Activated B cell treated with CpG ODN at 0.5 μM for 24 hours (primary cell): ENCODE measurements around the gene MIS12. TPM values are rescaled to one million over a fixed set of nuclear protein-coding genes. Genes with fewer than 3 reads are reported as not detected.

ENCODE experiments used
- ATAC-seq: fragments of 200-7000 bp; cut with Tn5 transposase; one replicate; pipeline ENCODE4 v1.10.0; 2021; ENCODE audit warnings: low read depth, mild to moderate bottlenecking, moderate library complexity
- CTCF ChIA-PET: fragments of 350-600 bp; sonication (Branson Sonifier 250); formaldehyde crosslinking; loops from one replicate; lab custom pipeline; 2021; ENCODE audit warnings: antibody characterized with exemption; lab: Charles Lee
- POLR2A ChIA-PET: fragments of 350-600 bp; sonication (Branson Sonifier 250); formaldehyde crosslinking; loops from one replicate; lab custom pipeline; 2021; ENCODE audit warnings: antibody characterized with exemption; lab: Charles Lee
- DNase-seq: peaks from one replicate; pipeline ENCODE4 v3.0.0; 2022
- H3K27ac Mint-ChIP-seq: one replicate; pipeline ENCODE4 v1.8.0; 2020; ENCODE audit warnings: mixed read lengths
- H3K27me3 Mint-ChIP-seq: one replicate; pipeline ENCODE4 v1.8.0; 2021; ENCODE audit warnings: mixed read lengths
- H3K36me3 Mint-ChIP-seq: one replicate; pipeline ENCODE4 v1.8.0; 2021; ENCODE audit warnings: low read depth, mixed read lengths
- H3K4me1 Mint-ChIP-seq: one replicate; pipeline ENCODE4 v1.8.0; 2021; ENCODE audit warnings: mixed read lengths
- H3K4me3 Mint-ChIP-seq: one replicate; pipeline ENCODE4 v1.8.0; 2020; ENCODE audit warnings: mild to moderate bottlenecking, mixed read lengths
- H3K9me3 Mint-ChIP-seq: one replicate; pipeline ENCODE4 v1.8.0; 2020; ENCODE audit warnings: mixed read lengths
- intact Hi-C: fragments of 100-400 bp; cut with micrococcal nuclease; formaldehyde crosslinking; loops from one replicate; pipeline ENCODE4 v1.15.1; 2024
- total RNA-seq: library from RNA; stranded (reverse); gene quantifications from 2 replicates; pipeline ENCODE4 v1.2.3, GENCODE V29; 2022
- TF ChIP-seq, protein P1 (sequence below): fragments of 200-600 bp; IDR thresholded peaks from one replicate; pipeline ENCODE4 v1.8.0; 2022; ENCODE audit warnings: antibody characterized with exemption, mild to moderate bottlenecking

The MIS12 gene
- total RNA-seq, 1 donor from 2014 or later: 29.7 TPM

DNA sequence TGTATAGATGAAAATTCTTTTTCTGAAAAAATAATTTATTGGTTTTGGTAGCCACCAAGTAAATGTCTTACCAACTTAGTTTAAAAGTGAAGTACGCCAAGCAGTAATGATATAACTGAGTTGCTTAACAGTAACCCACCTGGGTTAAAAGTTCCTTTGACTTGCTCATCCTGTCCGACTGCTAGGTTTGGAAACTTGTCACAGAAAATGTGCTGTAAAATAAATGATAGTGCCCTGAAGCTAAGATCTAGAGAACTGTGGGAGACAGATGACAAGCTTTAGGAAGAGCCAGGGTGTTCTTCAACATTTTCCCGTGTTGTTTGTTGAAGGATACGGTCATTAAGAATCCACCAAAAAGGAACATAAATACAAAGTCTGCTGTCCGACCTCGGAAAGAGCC is 5.4 kb upstream of the MIS12 start:
- intact Hi-C loops: no loop called here
- DNase-seq (no peak), ATAC-seq (no peak)
- no peak overlapping the region for H3K4me3 Mint-ChIP-seq
- TF ChIP-seq, protein P1, sequence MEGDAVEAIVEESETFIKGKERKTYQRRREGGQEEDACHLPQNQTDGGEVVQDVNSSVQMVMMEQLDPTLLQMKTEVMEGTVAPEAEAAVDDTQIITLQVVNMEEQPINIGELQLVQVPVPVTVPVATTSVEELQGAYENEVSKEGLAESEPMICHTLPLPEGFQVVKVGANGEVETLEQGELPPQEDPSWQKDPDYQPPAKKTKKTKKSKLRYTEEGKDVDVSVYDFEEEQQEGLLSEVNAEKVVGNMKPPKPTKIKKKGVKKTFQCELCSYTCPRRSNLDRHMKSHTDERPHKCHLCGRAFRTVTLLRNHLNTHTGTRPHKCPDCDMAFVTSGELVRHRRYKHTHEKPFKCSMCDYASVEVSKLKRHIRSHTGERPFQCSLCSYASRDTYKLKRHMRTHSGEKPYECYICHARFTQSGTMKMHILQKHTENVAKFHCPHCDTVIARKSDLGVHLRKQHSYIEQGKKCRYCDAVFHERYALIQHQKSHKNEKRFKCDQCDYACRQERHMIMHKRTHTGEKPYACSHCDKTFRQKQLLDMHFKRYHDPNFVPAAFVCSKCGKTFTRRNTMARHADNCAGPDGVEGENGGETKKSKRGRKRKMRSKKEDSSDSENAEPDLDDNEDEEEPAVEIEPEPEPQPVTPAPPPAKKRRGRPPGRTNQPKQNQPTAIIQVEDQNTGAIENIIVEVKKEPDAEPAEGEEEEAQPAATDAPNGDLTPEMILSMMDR: no peak
- ChIA-PET CTCF (interaction anchor here (1.4 kb wide), 1 partner anchor 10 kb away, joined by 7 read pairs; no protein-coding TSS in a partner anchor), POLR2A (no interaction called here)
- no peak overlapping the region for H3K27ac Mint-ChIP-seq
- no peaks in the 10 kb centered on the region for H3K9me3 Mint-ChIP-seq
- H3K4me1 Mint-ChIP-seq: peaks cover 20% of the 10 kb centered on the region
- H3K27me3 Mint-ChIP-seq: no peaks in the 10 kb centered on the region
- H3K36me3 Mint-ChIP-seq: peaks cover 85% of the 10 kb centered on the region

DNA sequence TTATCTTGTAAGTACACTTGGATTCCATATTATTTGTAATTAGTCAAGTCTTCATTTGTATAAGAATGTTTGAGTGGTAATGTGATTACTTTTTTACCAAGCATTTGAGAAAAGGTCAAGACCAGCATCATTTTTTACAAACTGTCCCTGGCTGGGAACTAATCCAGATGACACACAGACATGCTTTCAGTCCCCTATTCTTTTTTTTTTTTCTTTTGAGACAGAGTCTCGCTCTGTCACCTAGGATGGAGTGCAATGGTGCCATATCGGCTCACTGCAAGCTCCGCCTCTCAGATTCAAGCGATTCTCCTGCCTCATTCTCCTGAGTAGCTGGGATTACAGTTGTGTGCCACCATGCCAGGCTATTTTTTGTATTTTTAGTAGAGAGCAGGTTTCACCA is 4.9 kb upstream of the MIS12 start:
- Mint-ChIP-seq H3K27ac (no peak overlapping the region), H3K36me3 (peaks cover 85% of the 10 kb centered on the region), H3K9me3 (no peaks in the 10 kb centered on the region), H3K4me3 (no peak overlapping the region), H3K4me1 (peaks cover 24% of the 10 kb centered on the region), H3K27me3 (no peaks in the 10 kb centered on the region)
- DNase-seq (no peak), ATAC-seq (no peak)
- ChIA-PET POLR2A (no interaction called here), CTCF (interaction anchor here (1.4 kb wide), 1 partner anchor 10 kb away, joined by 7 read pairs; no protein-coding TSS in a partner anchor)
- TF ChIP-seq, protein P1: no peak
- intact Hi-C loops: no loop called here

DNA sequence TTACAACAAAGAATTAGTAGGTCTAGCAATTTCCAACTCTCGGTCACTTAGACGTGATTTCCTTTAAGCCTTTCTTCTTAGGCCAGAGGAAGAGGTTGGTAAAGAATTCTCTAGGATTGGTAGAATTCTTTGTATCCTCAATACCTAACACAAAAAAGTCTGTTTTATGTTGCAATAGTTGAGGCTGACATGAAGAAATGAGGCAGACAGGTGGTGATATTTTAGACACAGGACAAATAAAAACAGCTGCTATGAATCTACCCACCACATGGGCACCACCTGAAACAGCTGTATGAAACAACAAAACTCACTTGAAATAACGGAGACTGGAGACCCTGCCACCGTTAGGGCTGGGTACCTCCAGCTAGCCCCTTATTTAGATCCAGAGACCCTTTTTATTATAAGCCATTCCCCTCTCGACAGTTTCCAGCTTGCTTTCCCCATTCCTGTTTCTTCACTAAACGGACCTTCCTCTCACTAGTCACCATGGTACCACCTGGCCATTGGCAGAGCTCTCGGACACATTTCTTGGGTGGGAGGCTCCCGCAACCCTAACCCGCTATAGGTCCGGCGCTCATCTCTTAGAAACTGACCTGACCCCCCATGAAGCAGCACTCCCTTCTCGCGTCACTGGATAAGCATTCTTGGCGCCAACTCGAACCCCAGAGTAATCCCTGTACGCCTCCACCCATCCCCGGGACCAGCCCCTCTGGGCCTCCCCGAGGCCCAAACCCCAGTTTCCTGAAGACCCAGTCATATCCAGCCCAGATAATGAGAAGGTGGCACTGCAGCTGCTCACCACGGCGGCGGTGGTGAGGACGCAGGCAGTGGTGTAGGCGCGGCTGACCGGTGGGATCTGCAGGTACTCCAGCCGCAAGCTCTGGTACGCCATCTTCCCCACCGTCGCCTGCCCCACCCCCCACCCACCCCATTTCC is 828 bp upstream of the MIS12 start, which contains the start of gene DERL2:
DERL2 (minus strand) TSS at position 909 of the 936 bp plus-strand sequence; CDS start at position 892, 17 bp downstream.
- H3K36me3 Mint-ChIP-seq: peaks cover 80% of the 10 kb centered on the region
- peak within 1 kb of the TSS; percentile 94 for H3K4me3 Mint-ChIP-seq
- no peaks in the 10 kb centered on the region for H3K27me3 Mint-ChIP-seq
- POLR2A ChIA-PET: interaction anchor here (0.6 to 4.3 kb wide), 20 partner anchors 8 to 1729 kb away, joined by 3 to 78 read pairs (median 4); partner anchors contain the start of genes C1QBP, DHX33, NUP88 and PSMB6
- H3K27ac Mint-ChIP-seq: peak within 1 kb of the TSS; percentile 98
- DNase-seq (no peak), ATAC-seq (peak; percentile 2)
- intact Hi-C loops: loop anchor here (1.0 to 5.0 kb wide), 8 partner anchors 16 to 1848 kb away; partner anchors contain the start of genes ARRB2, C1QBP, CTNS and KIAA0753
- TF ChIP-seq, protein P1: no peak
- no peaks in the 10 kb centered on the region for H3K9me3 Mint-ChIP-seq
- peaks cover 43% of the 10 kb centered on the region for H3K4me1 Mint-ChIP-seq
- CTCF ChIA-PET: interaction anchor here (1.6 kb wide), 1 partner anchor 46 kb away, joined by 4 read pairs; the partner anchor contains the start of gene C1QBP

DNA sequence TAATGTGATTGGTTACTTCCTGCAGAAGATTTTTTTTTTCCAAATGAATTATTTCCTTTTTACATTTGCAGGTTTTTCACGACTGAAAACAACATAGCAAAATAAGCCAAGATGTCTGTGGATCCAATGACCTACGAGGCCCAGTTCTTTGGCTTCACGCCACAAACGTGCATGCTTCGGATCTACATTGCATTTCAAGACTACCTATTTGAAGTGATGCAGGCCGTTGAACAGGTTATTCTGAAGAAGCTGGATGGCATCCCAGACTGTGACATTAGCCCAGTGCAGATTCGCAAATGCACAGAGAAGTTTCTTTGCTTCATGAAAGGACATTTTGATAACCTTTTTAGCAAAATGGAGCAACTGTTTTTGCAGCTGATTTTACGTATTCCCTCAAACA is 2.4 kb downstream of the MIS12 start:
- ChIA-PET CTCF (no interaction called here), POLR2A (no interaction called here)
- no peak for ATAC-seq
- Mint-ChIP-seq H3K27me3 (no peaks in the 10 kb centered on the region), H3K27ac (no peak overlapping the region), H3K9me3 (no peaks in the 10 kb centered on the region), H3K4me1 (peaks cover 39% of the 10 kb centered on the region), H3K4me3 (no peak overlapping the region), H3K36me3 (peaks cover 53% of the 10 kb centered on the region)
- intact Hi-C loops: loop anchor here (5.0 kb wide), 2 partner anchors 1524 to 1851 kb away; partner anchors contain the start of genes CTNS, RNASEK and SHPK
- TF ChIP-seq, protein P1: no peak
- DNase-seq: no peak

DNA sequence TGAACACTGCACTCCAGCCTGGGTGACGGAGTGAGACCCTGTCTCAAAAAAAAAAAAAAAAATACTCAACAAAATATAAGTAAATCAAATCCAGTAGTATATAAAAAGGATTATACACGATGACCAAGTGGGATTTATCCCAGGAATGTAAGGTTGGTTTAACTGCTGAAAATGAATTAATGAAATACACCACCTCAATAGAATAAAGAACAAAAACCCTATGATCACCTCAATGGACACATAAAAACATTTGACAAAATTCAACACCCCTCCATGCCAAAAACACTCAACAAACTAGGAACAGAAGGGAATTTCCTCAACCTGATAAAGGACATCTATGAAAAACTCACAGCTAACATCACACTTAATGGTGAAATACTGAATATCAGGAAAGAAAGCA is 6.6 kb downstream of the MIS12 start:
- H3K9me3 Mint-ChIP-seq: no peaks in the 10 kb centered on the region
- DNase-seq: no peak
- ATAC-seq: no peak
- no peak overlapping the region for H3K4me3 Mint-ChIP-seq
- POLR2A ChIA-PET: interaction anchor here (0.7 kb wide), 1 partner anchor 142 kb away, joined by 6 read pairs; no protein-coding TSS in a partner anchor
- peaks cover 6% of the 10 kb centered on the region for H3K4me1 Mint-ChIP-seq
- TF ChIP-seq, protein P1: no peak
- H3K27me3 Mint-ChIP-seq: no peaks in the 10 kb centered on the region
- CTCF ChIA-PET: no interaction called here
- H3K36me3 Mint-ChIP-seq: peaks cover 27% of the 10 kb centered on the region
- intact Hi-C loops: no loop called here
- no peak overlapping the region for H3K27ac Mint-ChIP-seq
